Activated naive CD4-positive, alpha-beta T cell treated with Interleukin-2 at 50 U/mL for 16 hours (primary cell): ENCODE results near the gene POU2F2.
A peak's percentile ranks its signal among the peaks of the same experiment; 100 is the strongest.
"Not testable (repeated sequence)": the region's sequence is repeated elsewhere in the genome, so short reads cannot be mapped to it uniquely, and the experiment has no call there.

ENCODE experiments used
- DNase-seq: peaks from one replicate; pipeline ENCODE4 v3.0.0-alpha.2; 2020

The POU2F2 gene

DNA sequence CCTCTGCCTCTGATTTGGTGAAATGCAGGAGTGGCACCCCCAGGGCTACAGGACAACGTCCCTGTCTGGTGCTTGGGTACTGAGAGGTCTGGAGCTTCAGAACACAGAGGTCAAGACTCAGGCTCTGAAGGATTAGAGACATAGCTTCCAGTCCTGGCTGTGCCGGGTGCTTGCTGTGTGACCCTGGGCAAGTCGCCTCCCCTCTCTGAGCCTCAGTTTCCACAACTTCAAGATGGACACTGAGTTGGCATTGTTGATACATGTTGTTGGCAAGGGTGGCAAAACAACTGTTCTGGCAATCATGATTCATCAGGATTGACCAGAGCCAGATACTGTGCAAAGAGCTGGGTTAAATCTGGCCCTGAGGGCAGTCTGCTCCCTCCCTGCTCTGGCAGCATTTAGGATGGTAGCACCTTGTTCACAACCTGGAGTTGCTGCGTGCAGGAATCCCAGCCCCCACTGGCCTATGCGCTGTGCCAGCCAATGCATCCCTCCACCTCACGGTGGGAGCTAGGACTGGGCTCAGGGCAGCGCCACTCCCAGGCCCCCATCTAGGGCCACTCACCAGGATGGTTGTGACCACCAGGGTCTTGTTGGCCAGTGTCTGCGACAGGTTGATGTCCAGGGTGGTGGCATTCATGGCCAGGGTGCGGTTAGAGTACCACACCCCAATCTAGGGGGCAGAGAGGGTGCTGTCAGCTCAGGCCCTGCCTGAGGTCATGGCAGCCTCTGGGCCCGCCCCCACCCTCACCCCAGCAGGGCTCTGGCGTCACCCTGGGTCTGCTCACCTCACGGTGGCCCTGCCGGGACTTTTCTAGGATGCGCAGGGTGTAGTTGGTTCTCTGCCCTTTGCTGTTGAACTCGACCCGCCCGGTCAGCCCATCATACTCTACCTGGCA, 79.0 kb downstream of the POU2F2 start:
- no peak for DNase-seq

DNA sequence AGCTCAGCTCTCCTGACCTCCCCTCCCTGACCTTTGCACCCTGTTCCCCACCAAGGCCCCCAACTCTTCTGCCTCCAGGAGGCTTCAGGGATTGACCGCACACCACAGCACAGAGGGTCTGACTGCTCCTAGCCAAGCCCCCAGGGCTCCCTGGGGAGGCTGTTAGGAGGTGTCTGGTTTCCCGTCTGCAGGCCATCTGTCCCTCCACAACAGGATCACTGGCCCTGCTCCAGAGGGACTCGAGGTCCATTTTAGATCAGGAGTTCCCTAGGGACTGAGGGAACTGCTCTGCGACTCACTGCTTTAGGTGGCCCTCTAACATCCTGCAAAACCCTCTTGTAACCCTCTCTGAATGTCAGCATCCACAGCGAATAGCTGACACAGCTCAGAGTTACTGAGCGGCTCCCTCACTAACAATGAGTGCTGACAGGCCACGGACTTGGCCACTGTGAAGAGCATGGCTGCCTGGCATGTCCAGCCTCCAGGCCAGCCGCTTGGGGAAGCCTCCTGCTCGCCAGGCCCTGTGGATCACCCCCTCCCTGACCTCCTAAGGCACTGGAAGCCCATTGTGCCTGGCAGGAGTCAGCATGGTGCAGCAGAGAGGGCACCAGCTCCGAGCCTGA, 79.9 kb downstream of the POU2F2 start:
- DNase-seq = no peak

DNA sequence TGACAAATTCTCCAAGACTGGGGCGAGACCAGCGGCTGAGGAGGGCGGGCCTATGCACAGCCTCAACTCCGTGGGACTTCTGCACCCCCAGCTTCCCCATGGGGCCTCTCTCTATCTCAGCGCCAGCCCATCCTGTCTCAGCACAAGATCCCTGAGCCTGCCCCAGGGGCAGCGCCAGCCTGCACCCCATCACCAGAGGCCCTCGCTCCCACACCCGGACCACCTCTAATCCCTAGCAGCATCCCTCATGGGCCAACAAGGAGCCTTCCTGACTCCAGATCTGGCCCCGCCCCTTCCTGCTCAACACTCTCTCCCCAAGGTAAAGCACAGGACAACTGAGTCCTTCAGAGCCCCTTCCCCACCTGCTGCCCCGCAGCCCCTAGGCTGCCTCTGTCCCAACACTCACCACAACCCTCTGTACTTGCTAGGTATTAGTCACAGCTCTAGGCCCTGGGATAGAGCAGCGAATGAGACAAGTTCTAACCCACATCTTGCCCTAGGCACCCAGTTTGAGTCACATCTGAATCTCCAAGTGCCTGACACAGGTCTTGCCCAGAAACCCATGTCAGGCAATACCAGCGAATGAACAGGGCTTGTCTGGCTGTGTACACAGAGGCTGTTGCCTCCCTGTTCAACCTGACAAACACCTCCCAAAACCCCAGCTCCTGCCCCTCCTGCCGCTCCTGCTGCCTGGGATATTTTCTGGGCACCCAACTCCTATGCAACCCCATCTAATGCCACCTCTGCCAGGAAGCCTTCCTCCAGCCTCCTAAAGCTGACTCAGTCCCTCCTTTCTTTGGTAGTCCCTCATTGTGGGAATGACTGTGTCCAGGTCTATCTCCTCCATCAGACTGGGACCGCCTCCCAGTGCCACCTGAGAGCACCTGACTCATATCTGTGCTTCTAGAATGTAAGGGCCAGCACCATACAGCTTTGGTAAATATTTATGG, 80.8 kb downstream of the POU2F2 start:
- peak; percentile 10 for DNase-seq

DNA sequence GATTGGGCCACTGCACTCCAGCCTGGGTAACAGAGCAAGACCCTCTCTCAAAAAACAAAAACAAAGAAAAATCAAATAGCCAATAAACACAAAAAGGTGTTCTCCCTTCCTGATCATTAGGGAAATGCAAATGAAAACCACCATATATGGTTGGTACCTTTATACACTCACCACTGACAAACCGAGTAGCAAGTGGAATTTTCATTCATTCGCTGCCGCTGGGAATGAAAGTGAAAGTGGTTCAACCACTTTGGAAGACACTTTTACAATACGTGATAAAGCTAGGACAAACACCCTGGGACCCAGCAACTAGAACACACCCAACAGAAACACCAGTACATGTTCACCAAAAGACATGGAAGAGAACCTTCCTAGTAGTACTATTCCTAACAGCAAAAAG, 83.3 kb downstream of the POU2F2 start:
- DNase-seq = no peak

DNA sequence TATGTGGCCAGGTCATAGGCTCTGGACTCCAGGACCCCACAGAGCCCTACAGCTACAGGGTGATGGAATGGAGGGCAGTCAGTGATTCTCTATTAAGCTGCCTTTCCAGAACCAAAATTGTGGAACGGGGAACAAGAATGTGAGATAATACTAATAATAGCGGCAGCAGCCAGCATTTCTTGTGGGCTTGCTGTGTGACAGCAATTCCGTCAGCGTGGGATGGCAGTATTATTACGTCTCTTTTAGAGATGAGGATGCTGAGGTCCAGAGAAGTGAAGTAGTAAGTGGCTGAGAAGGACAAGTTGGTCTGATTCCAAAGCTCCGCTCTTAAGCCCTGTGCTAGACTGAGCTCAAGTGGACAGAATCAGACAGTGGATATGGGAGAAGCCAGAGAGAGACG, 86.7 kb downstream of the POU2F2 start:
- no peak for DNase-seq

DNA sequence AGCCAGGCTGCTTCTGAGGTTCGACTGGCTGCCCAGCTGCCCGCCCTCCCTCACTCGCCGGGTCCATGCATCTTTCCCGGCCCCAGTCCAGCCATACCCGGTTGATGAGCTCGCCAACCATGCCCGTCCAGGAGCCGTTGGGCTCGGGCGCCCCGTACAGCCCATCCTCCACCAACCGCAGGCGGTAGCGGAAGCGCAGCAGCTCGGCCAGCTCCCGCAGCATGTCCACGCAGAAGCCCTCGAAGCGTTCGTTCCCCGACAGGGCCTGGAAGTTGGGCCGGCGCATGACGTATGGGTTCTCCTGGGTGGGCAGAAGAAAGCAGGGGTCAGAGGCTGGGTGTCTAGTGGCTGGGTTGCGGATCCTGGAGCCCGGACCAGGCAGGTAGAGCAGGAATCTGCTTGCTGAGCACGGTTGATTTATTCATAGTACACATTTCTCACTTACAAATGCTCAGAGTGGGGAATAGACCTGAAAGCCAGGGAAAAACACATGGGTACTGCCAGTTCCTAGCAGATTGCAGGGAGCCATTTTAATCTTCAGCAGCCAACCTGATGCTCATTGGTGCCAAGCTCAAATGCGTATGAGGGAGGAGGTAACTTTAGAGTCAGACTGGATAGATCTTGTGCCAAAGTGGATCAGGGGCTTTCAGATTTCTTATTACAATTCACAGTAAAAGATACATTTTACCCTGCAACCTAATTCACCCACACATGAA, 89.6 kb downstream of the POU2F2 start:
- no peak for DNase-seq

DNA sequence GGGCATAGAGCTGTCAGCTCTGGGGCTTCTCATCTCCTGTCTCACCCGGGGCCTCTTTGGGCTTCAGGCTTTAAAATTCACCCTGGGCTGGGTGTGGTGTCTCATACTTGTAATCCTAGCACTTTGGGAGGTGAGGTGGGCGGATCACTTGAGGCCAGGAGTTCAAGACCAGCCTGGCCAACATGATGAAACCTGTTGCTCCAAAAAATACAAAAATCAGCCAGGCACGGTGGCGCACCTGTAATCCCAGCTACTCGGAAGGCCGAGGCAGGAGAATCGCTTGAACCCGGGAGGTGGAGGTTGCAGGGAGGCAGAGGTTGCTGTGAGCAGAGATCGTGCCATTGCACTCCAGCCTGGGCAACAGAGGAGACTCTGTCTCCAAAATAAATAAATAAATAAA, 91.8 kb downstream of the POU2F2 start:
- not testable (repeated sequence) for DNase-seq

DNA sequence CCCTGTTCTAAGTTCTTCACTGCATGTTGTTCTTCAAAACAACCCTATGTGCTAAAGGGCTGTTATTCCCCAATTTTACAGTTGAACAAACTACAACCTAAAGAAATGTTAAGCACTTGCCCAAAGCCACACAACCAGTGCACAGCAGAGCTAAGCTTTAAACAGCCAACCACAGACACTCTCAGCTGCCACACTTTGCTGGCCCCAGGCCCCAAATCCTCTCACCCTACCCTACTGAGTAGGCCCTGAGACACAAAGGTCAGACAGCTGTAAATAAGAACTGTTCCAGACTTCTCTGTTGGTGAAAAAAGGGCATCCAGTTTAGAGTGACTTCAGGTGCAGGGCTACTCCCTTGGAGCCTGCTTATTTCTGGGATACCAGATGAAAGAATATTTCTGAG, 92.2 kb downstream of the POU2F2 start:
- no peak for DNase-seq

DNA sequence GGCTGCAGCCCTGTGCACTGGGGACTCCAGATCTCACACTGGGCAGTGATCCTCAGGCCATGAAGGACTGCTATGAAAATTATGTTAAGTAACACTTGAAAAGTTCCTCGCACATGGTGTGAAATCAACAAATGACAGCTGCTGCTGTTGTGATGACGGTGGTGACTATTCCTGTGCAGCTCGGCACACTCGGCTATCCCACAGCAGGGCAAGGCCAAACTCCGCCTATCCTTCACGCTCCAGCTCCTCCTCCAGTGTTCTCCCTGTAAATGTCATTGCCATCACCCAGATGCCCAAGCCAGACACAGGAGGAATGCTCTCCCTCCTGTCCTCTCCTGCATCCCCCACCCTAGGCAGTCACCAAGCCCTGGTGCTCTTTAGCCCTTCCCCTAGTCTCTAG, 93.6 kb downstream of the POU2F2 start:
- no peak for DNase-seq

DNA sequence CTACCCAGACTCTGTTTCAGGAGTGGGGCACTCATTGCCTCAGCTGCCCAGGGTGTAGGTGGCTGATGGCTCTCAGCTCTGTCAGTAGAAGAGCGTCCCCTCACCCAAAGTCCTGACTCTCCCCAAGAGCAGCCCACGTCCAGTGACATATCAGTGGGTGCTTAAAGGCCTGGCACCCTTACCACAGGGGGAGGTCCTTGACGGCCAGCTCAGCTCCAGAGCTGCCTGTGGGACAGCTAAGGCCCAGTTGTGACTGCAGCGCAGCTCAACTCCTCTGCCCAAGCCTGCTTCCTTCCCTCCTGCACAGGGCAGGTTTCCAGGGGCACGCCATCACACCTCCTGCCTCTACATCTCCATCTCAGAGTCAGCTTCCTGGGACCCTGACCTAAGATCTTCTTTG, 94.6 kb downstream of the POU2F2 start:
- no peak for DNase-seq
